Tibial nerve (tissue), 3 donors: ENCODE measurements around the gene SPI1.

ENCODE experiments used
- POLR2A ChIP-seq, 2 donors: fragments of 450-650 bp; IDR thresholded peaks; one replicate each; pipeline ENCODE4 v1.6.1; 2017; ENCODE audit warnings: antibody characterized with exemption in 2 of 2, mild to moderate bottlenecking in 2 of 2, moderate library complexity in 2 of 2
- TF ChIP-seq, protein P1 (sequence below), 5 experiments: fragments of 200-600 bp in 3 of 5; fragments of 450-650 bp in 2 of 5; sonication (generic) in 3 of 5; IDR thresholded peaks; one replicate each; pipeline ENCODE4 v1.5.1; 2016 to 2019; ENCODE audit warnings: antibody characterized with exemption in 5 of 5, mild to moderate bottlenecking in 3 of 5, moderate library complexity in 2 of 5

DNA sequence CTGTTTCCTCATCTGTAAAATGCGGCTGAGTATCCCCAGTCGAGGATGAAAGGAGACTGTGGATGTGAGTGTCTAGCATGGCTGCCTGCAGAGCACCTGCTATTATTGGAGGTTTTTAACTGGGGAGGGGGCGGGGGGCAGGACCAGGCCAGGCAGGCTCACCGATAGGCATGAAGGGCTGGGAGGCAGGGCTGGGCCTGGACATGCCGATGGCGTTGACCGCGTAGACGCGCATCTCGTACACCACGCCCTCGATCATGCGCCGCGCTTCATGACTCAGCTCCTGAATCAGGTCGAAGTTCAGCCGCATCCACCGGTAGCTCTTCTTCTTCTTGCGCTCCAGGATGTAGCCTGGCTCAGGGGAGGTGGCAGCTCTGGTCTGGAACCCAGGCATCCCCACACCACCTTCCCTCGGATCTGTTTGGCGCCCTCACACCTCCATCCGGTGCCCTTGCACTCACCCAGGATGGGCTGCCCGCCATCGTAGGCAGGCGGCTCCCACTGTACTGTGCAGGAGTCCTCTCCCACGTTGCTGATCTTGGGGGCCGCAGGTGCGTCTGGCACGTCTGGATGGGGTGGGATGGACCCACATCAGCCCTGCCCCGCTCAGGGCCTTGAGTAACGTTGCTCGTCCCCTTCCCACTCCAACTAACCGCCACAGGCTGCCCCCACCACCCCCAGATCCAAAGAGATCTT is 41.0 kb downstream of the SPI1 start:
- TF ChIP-seq, protein P1, sequence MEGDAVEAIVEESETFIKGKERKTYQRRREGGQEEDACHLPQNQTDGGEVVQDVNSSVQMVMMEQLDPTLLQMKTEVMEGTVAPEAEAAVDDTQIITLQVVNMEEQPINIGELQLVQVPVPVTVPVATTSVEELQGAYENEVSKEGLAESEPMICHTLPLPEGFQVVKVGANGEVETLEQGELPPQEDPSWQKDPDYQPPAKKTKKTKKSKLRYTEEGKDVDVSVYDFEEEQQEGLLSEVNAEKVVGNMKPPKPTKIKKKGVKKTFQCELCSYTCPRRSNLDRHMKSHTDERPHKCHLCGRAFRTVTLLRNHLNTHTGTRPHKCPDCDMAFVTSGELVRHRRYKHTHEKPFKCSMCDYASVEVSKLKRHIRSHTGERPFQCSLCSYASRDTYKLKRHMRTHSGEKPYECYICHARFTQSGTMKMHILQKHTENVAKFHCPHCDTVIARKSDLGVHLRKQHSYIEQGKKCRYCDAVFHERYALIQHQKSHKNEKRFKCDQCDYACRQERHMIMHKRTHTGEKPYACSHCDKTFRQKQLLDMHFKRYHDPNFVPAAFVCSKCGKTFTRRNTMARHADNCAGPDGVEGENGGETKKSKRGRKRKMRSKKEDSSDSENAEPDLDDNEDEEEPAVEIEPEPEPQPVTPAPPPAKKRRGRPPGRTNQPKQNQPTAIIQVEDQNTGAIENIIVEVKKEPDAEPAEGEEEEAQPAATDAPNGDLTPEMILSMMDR (IDR thresholded peaks at IDR 0.05): no peak
- TF ChIP-seq POLR2A (IDR thresholded peaks at IDR 0.05): no peak
